Fibroblast of mammary gland (primary cell): Measurements from ENCODE around the gene C19orf38.
"Not testable (repeated sequence)": the region's sequence is repeated elsewhere in the genome, so short reads cannot be mapped to it uniquely, and the experiment has no call there.

Experiments used
- DNase-seq: peaks from one replicate; pipeline ENCODE4 v3.0.0-alpha.2; 2010; ENCODE audit warnings: low read depth
- H3K4me3 ChIP-seq: 2 replicates; pipeline ENCODE4 v1.5.1; 2011; ENCODE audit warnings: low read depth, mild to moderate bottlenecking, low read length, moderate library complexity; ENCODE audit not compliant: control insufficient read depth
- CTCF ChIP-seq: conservative IDR thresholded peaks from 2 replicates; pipeline ENCODE4 v1.5.1; 2011; ENCODE audit warnings: low read depth, low read length, inconsistent platforms; ENCODE audit not compliant: control insufficient read depth, insufficient read depth

Gene C19orf38

GRCh38 chr19:10874024-10874423 is 25.8 kb downstream of the C19orf38 start:
- TF ChIP-seq CTCF: no peak
- no peak for DNase-seq
- H3K4me3 ChIP-seq: no peak overlapping the region

GRCh38 chr19:10876459-10877240 is 28.4 kb downstream of the C19orf38 start:
- no peak for DNase-seq
- H3K4me3 ChIP-seq: no peak overlapping the region
- TF ChIP-seq CTCF: no peak

- H3K4me3 ChIP-seq: not testable (repeated sequence)
Observed at GRCh38 chr19:10877608-10878007, 29.4 kb downstream of the C19orf38 start.

GRCh38 chr19:10878253-10878652 is 30.0 kb downstream of the C19orf38 start:
- no peak for TF ChIP-seq CTCF
- H3K4me3 ChIP-seq: no peak overlapping the region
- no peak for DNase-seq

More at GRCh38 chr19:10877608-10878007, 29.4 kb downstream of the C19orf38 start:
- DNase-seq: not testable (repeated sequence)

GRCh38 chr19:10881403-10882107 is 33.3 kb downstream of the C19orf38 start:
- TF ChIP-seq CTCF: no peak
- DNase-seq: no peak
- H3K4me3 ChIP-seq: no peak overlapping the region

GRCh38 chr19:10882108-10882457 is 33.9 kb downstream of the C19orf38 start:
- DNase-seq: no peak
- no peak overlapping the region for H3K4me3 ChIP-seq
- no peak for TF ChIP-seq CTCF

GRCh38 chr19:10884274-10884673 is 36.1 kb downstream of the C19orf38 start:
- DNase-seq: peak; percentile 83
- no peak overlapping the region for H3K4me3 ChIP-seq
- TF ChIP-seq CTCF: no peak
